Hepatocyte (in vitro differentiated cells): ENCODE results near the gene WTAP. TPM values are rescaled to one million over a fixed set of nuclear protein-coding genes. Genes with fewer than 3 reads are reported as not detected.

Experiments used
- DNase-seq: peaks from one replicate; pipeline ENCODE4 v3.0.0-alpha.2; 2016; ENCODE audit warnings: low spot score
- H2AFZ ChIP-seq: fragments of 200-600 bp; sonication (generic); 2 replicates; pipeline ENCODE4 v1.6.0; 2016; ENCODE audit warnings: antibody characterized with exemption, mild to moderate bottlenecking
- H3K27ac ChIP-seq: fragments of 200-600 bp; sonication (generic); 2 replicates; pipeline ENCODE4 v1.5.1; 2016; ENCODE audit warnings: mild to moderate bottlenecking
- H3K27me3 ChIP-seq: fragments of 200-600 bp; sonication (generic); 2 replicates; pipeline ENCODE4 v1.6.1; 2016
- H3K36me3 ChIP-seq: fragments of 200-600 bp; sonication (generic); replicated peaks from 2 replicates; pipeline ENCODE4 v1.5.1; 2016; ENCODE audit warnings: low read depth; ENCODE audit not compliant: insufficient read depth
- H3K4me1 ChIP-seq: fragments of 200-600 bp; sonication (generic); 2 replicates; pipeline ENCODE4 v1.5.1; 2016; ENCODE audit warnings: mild to moderate bottlenecking, moderate library complexity; ENCODE audit not compliant: insufficient read depth
- H3K4me2 ChIP-seq: fragments of 200-600 bp; sonication (generic); 2 replicates; pipeline ENCODE4 v1.6.0; 2016
- H3K4me3 ChIP-seq: fragments of 200-600 bp; sonication (generic); 2 replicates; pipeline ENCODE4 v1.5.1; 2016; ENCODE audit warnings: mild to moderate bottlenecking
- H3K79me2 ChIP-seq: fragments of 200-600 bp; sonication (generic); 2 replicates; pipeline ENCODE4 v1.6.0; 2017; ENCODE audit warnings: mild to moderate bottlenecking
- H3K9me2 ChIP-seq: fragments of 200-600 bp; sonication (generic); replicated peaks from 2 replicates; pipeline ENCODE4 v1.6.0; 2017; ENCODE audit warnings: mild to moderate bottlenecking; ENCODE audit not compliant: insufficient read depth
- H3K9me3 ChIP-seq: fragments of 200-600 bp; sonication (generic); 2 replicates; pipeline ENCODE4 v1.5.1; 2016; ENCODE audit warnings: low read depth, mild to moderate bottlenecking
- H4K20me1 ChIP-seq: fragments of 200-600 bp; sonication (generic); 2 replicates; pipeline ENCODE4 v1.6.0; 2016; ENCODE audit warnings: mild to moderate bottlenecking; ENCODE audit not compliant: insufficient read depth, poor library complexity, severe bottlenecking
- CTCF ChIP-seq: fragments of 200-600 bp; sonication (generic); IDR thresholded peaks from 2 replicates; pipeline ENCODE4 v1.5.1; 2016; ENCODE audit warnings: antibody characterized with exemption, mild to moderate bottlenecking; ENCODE audit not compliant: poor library complexity
- EZH2 ChIP-seq: fragments of 200-600 bp; sonication (generic); IDR thresholded peaks from 2 replicates; pipeline ENCODE4 v1.6.1; 2016; ENCODE audit warnings: antibody characterized with exemption, mild to moderate bottlenecking, borderline replicate concordance
- EZH2phosphoT487 ChIP-seq: fragments of 200-600 bp; sonication (generic); IDR thresholded peaks from one replicate; pipeline ENCODE4 v1.6.1; 2018; ENCODE audit warnings: antibody characterized with exemption, mild to moderate bottlenecking, low read depth, moderate library complexity; ENCODE audit not compliant: unreplicated experiment, severe bottlenecking
- WGBS: methylation state at CpG from one replicate; pipeline ENCODE4 v1.1.6; 2016; ENCODE audit warnings: low lambda C conversion rate; ENCODE audit errors: missing lambda C conversion rate; 5-methylcytosine and 5-hydroxymethylcytosine counted together
- polyA plus RNA-seq: library from polyadenylated mRNA; unstranded; fragments of >200 nt; fragmentation: Nextera tagmentation; extraction: Ambion mirVana; gene quantifications from 2 replicates; pipeline ENCODE4 v1.2.1, GENCODE V29; 2016
- total RNA-seq: library from RNA; depleted of rRNA; stranded (reverse); fragments of >200 nt; gene quantifications from 2 replicates; pipeline ENCODE4 v1.2.3, GENCODE V29; 2014

Gene WTAP
- total and polyA plus RNA-seq, 2 experiments from 2014 or later: 84.6 to 101 TPM

- TF ChIP-seq EZH2 (no peak), CTCF (no peak), EZH2phosphoT487 (no peak)
- no peaks in the 10 kb centered on the region for H3K9me2 ChIP-seq
- no peak overlapping the region for H3K27ac ChIP-seq
- no peak overlapping the region for H3K4me2 ChIP-seq
- no peaks in the 10 kb centered on the region for H3K36me3 ChIP-seq
- H2AFZ ChIP-seq: no peak overlapping the region
- no peaks in the 10 kb centered on the region for H3K9me3 ChIP-seq
- H4K20me1 ChIP-seq: no peaks in the 10 kb centered on the region
- no peaks in the 10 kb centered on the region for H3K27me3 ChIP-seq
- peaks cover 20% of the 10 kb centered on the region for H3K4me1 ChIP-seq
- H3K4me3 ChIP-seq: no peak overlapping the region
- H3K79me2 ChIP-seq: peaks cover 25% of the 10 kb centered on the region
- DNase-seq: peak; percentile 11
- 95% methylated on average over 7 of the region's 7 CpGs for WGBS
Observed at GRCh38 chr6:159758031-159759001, 31.0 kb downstream of the WTAP start.

- no peak for DNase-seq
- H3K4me1 ChIP-seq: peaks cover 20% of the 10 kb centered on the region
- no peaks in the 10 kb centered on the region for H3K9me3 ChIP-seq
- H3K79me2 ChIP-seq: peaks cover 31% of the 10 kb centered on the region
- no peaks in the 10 kb centered on the region for H3K9me2 ChIP-seq
- H4K20me1 ChIP-seq: no peaks in the 10 kb centered on the region
- no peaks in the 10 kb centered on the region for H3K27me3 ChIP-seq
- H3K4me2 ChIP-seq: no peak overlapping the region
- no peaks in the 10 kb centered on the region for H3K36me3 ChIP-seq
- TF ChIP-seq EZH2: no peak
- TF ChIP-seq CTCF: no peak
- TF ChIP-seq EZH2phosphoT487: no peak
- WGBS: 61% methylated on average over 2 of the region's 2 CpGs
- H2AFZ ChIP-seq: no peak overlapping the region
- H3K27ac ChIP-seq: peak overlapping the region; percentile 19
- H3K4me3 ChIP-seq: no peak overlapping the region
Observed at GRCh38 chr6:159759645-159760044, 32.3 kb downstream of the WTAP start.

DNA sequence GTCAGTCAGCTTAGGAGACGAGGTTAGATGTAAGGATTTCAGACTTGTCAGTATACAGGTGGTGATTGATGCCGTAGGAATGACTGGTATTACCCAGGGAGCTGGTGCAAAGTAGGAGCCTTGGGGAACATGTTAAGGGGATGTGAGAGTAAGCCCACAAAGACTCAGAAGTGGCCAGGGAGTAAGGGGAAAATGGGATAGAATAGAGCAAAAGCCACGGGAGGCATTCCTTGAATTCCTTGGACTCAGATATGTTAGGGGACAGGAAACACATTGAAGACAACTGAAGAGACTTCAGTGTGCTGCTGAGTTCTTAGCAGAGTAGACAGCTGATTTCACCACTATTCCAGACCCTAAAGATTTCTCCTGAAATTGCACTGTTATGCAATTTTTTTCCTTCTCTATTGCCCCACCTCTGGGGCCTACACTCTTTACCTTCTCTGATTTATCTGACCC, 33.3 kb downstream of the WTAP start:
- TF ChIP-seq EZH2phosphoT487 (no peak), EZH2 (no peak), CTCF (no peak)
- Histone ChIP-seq H3K4me1 (peaks cover 20% of the 10 kb centered on the region), H2AFZ (peak overlapping the region; percentile 92), H3K4me3 (peak overlapping the region; percentile 68), H3K4me2 (peak overlapping the region; percentile 96), H3K27me3 (no peaks in the 10 kb centered on the region), H3K36me3 (no peaks in the 10 kb centered on the region), H3K9me3 (no peaks in the 10 kb centered on the region), H3K27ac (peak overlapping the region; percentile 99), H3K9me2 (no peaks in the 10 kb centered on the region), H3K79me2 (peaks cover 38% of the 10 kb centered on the region), H4K20me1 (no peaks in the 10 kb centered on the region)
- WGBS: 40% methylated on average over 3 of the region's 3 CpGs
- DNase-seq: peak; percentile 16
